SK-N-SH (cell line): ENCODE results near the gene SHISAL1. TPM values are rescaled to one million over a fixed set of nuclear protein-coding genes. Genes with fewer than 3 reads are reported as not detected.

Source experiments
- CTCF ChIA-PET: fragments of 300-600, 350-600 bp; formaldehyde crosslinking; extraction: SDS; loops from one replicate; lab custom pipeline; 2021; lab: Yijun Ruan, JAX
- POLR2A ChIA-PET: fragments of 350-600 bp; sonication (Branson Sonifier 250); formaldehyde crosslinking; extraction: SDS; loops from one replicate; lab custom pipeline; 2020; ENCODE audit warnings: antibody characterized with exemption, inconsistent platforms; lab: Yijun Ruan, JAX
- DNase-seq: peaks from one replicate; pipeline ENCODE4 v3.0.0; 2012
- H2AFZ ChIP-seq: fragments of 200-600 bp; sonication (generic); 2 replicates; pipeline ENCODE4 v1.8.1; 2016; ENCODE audit warnings: antibody characterized with exemption, mild to moderate bottlenecking, low read depth
- H3F3A ChIP-seq: fragments of 200-600 bp; sonication (generic); replicated peaks from 2 replicates; pipeline ENCODE3; 2016; ENCODE audit warnings: antibody characterized with exemption, mild to moderate bottlenecking; ENCODE audit not compliant: insufficient read depth
- H3K27ac ChIP-seq, 2 experiments: fragments of 200-500 bp in 1 of 2; fragments of 200-600 bp in 1 of 2; sonication (Bioruptor generic) in 1 of 2; sonication (generic), shearing (Covaris generic) in 1 of 2; 2 replicates each; pipeline versions ENCODE4 v1.5.1 to v1.6.1; 2014 to 2016; ENCODE audit warnings: low read depth in 2 of 2, inconsistent platforms in 1 of 2, low read length in 1 of 2, mild to moderate bottlenecking in 1 of 2, mixed read lengths in 1 of 2
- H3K27me3 ChIP-seq: fragments of 200-600 bp; sonication (generic), shearing (Covaris generic); 2 replicates; pipeline ENCODE4 v1.6.1; 2016; ENCODE audit warnings: mixed run types; ENCODE audit not compliant: insufficient read depth
- H3K36me3 ChIP-seq, 2 experiments: fragments of 200-500 bp in 1 of 2; fragments of 200-600 bp in 1 of 2; sonication (Bioruptor generic) in 1 of 2; sonication (generic) in 1 of 2; replicated peaks in 1 of 2; 2 replicates each; pipeline versions ENCODE3 to v1.5.1; 2014 to 2016; ENCODE audit warnings: low read length in 1 of 2, mild to moderate bottlenecking in 1 of 2; ENCODE audit not compliant: insufficient read depth in 2 of 2, control insufficient read depth in 1 of 2
- H3K4me1 ChIP-seq, 2 experiments: fragments of 200-500 bp in 1 of 2; fragments of 200-600 bp in 1 of 2; sonication (Bioruptor generic) in 1 of 2; sonication (generic), shearing (Covaris generic) in 1 of 2; 2 replicates each; pipeline versions ENCODE4 v1.5.1 to v1.6.1; 2014 to 2016; ENCODE audit warnings: low read depth in 1 of 2, low read length in 1 of 2, mixed run types in 1 of 2; ENCODE audit not compliant: insufficient read depth in 2 of 2, control insufficient read depth in 1 of 2
- H3K4me2 ChIP-seq: fragments of 200-600 bp; sonication (generic), shearing (Covaris generic); 2 replicates; pipeline ENCODE4 v1.6.1; 2017; ENCODE audit warnings: mixed run types
- H3K4me3 ChIP-seq, 2 experiments: fragments of 200-500 bp in 1 of 2; fragments of 200-600 bp in 1 of 2; sonication (Bioruptor generic) in 1 of 2; sonication (generic), shearing (Covaris generic) in 1 of 2; 2 replicates each; pipeline versions ENCODE4 v1.5.1 to v1.8.1; 2014 to 2016; ENCODE audit warnings: low read depth in 2 of 2, inconsistent platforms in 1 of 2, low read length in 1 of 2, mild to moderate bottlenecking in 1 of 2, mixed read lengths in 1 of 2, moderate library complexity in 1 of 2
- H3K79me2 ChIP-seq: fragments of 200-600 bp; sonication (generic); 2 replicates; pipeline ENCODE4 v1.8.1; 2017; ENCODE audit warnings: mild to moderate bottlenecking; ENCODE audit not compliant: insufficient read depth
- H3K9ac ChIP-seq: fragments of 200-600 bp; sonication (generic); 2 replicates; pipeline ENCODE4 v1.6.1; 2017; ENCODE audit warnings: mixed run types
- H3K9me2 ChIP-seq: fragments of 200-600 bp; sonication (generic); 2 replicates; pipeline ENCODE4 v1.6.1; 2017; ENCODE audit warnings: mixed run types
- H3K9me3 ChIP-seq: fragments of 200-600 bp; sonication (generic); 2 replicates; pipeline ENCODE4 v1.6.1; 2017; ENCODE audit warnings: mixed run types, mild to moderate bottlenecking, moderate library complexity
- H4K20me1 ChIP-seq: fragments of 200-600 bp; sonication (generic); 2 replicates; pipeline ENCODE4 v1.6.1; 2017; ENCODE audit warnings: mild to moderate bottlenecking, mixed run types; ENCODE audit not compliant: insufficient read depth
- EP300 ChIP-seq, 2 experiments: IDR thresholded peaks; 2 replicates each; pipeline versions ENCODE4 v1.4.0 to v1.6.1; 2012; ENCODE audit warnings: borderline replicate concordance in 1 of 2, low read depth in 1 of 2, low read length in 1 of 2
- POLR2AphosphoS5 ChIP-seq: IDR thresholded peaks from 2 replicates; pipeline ENCODE4 v1.6.1; 2012; ENCODE audit warnings: low read depth, low read length
- RAD21 ChIP-seq: IDR thresholded peaks from 2 replicates; pipeline ENCODE4 v1.6.1; 2012; ENCODE audit warnings: mild to moderate bottlenecking, low read length
- RFX5 ChIP-seq: IDR thresholded peaks from 2 replicates; pipeline ENCODE4 v1.6.1; 2012; ENCODE audit warnings: mild to moderate bottlenecking, improper control_type of control experiment, low read length
- SIN3A ChIP-seq: IDR thresholded peaks from 2 replicates; pipeline ENCODE4 v1.6.1; 2012; ENCODE audit warnings: low read depth, mild to moderate bottlenecking, low read length, moderate library complexity, borderline replicate concordance
- SMC3 ChIP-seq: IDR thresholded peaks from 2 replicates; pipeline ENCODE4 v1.6.1; 2012; ENCODE audit warnings: low read depth, low read length, improper control_type of control experiment
- USF1 ChIP-seq: IDR thresholded peaks from 2 replicates; pipeline ENCODE4 v1.4.0; 2012; ENCODE audit warnings: low read depth, borderline replicate concordance
- WGBS: methylation state at CpG from one replicate; pipeline ENCODE4 v1.1.6; 2017; ENCODE audit warnings: low lambda C conversion rate; 5-methylcytosine and 5-hydroxymethylcytosine counted together
- polyA plus RNA-seq, 3 experiments: library from polyadenylated mRNA; depleted of rRNA; stranded (reverse); fragments of >200 nt; gene quantifications; 2 replicates each; pipeline ENCODE4 v1.2.3, GENCODE V29; 2012
- TF ChIP-seq, protein P1 (sequence below): fragments of 150-350 bp; IDR thresholded peaks from 2 replicates; pipeline ENCODE4 v1.6.1; 2017; ENCODE audit warnings: antibody characterized with exemption, low read length, low read depth, borderline replicate concordance
- TF ChIP-seq, protein P2 (sequence below): fragments of 200-600 bp; sonication (generic); IDR thresholded peaks from 2 replicates; pipeline ENCODE4 v1.6.1; 2017; ENCODE audit warnings: antibody characterized with exemption, mild to moderate bottlenecking, moderate library complexity

The SHISAL1 gene
- polyA plus RNA-seq, 1 of the 3 experiments (the other 2 are of a cell fraction): 0.10 TPM

GRCh38 chr22:44349594-44349993 lies 36.8 kb upstream of the SHISAL1 start:
- no peak overlapping the region for H3K4me2 ChIP-seq
- H3F3A ChIP-seq: peaks cover 4% of the 10 kb centered on the region
- H3K27ac ChIP-seq: no peak overlapping the region
- H3K9ac ChIP-seq: no peak overlapping the region
- H4K20me1 ChIP-seq: no peaks in the 10 kb centered on the region
- DNase-seq: no peak
- ChIA-PET POLR2A (no interaction called here), CTCF (interaction anchor here (3.1 kb wide), 1 partner anchor 268 kb away, joined by 11 read pairs; no protein-coding TSS in a partner anchor)
- H3K4me3 ChIP-seq: no peak overlapping the region
- H3K9me3 ChIP-seq: no peaks in the 10 kb centered on the region
- no peaks in the 10 kb centered on the region for H3K36me3 ChIP-seq
- no peaks in the 10 kb centered on the region for H3K9me2 ChIP-seq
- no peaks in the 10 kb centered on the region for H3K27me3 ChIP-seq
- no peaks in the 10 kb centered on the region for H3K79me2 ChIP-seq
- H3K4me1 ChIP-seq: peaks cover 3 to 25% of the 10 kb centered on the region in 2 experiments; a peak in 1 of 4 replicates
- 50% methylated on average over 2 of the region's 5 CpGs for WGBS
- TF ChIP-seq SMC3 (no peak), EP300 (IDR thresholded peaks at IDR 0.05; ENCODE audit: borderline replicate concordance in 1 of 2, low read depth in 1 of 2, low read length in 1 of 2) (no peak), POLR2AphosphoS5 (no peak), USF1 (no peak), RFX5 (no peak)
- TF ChIP-seq, protein P1, sequence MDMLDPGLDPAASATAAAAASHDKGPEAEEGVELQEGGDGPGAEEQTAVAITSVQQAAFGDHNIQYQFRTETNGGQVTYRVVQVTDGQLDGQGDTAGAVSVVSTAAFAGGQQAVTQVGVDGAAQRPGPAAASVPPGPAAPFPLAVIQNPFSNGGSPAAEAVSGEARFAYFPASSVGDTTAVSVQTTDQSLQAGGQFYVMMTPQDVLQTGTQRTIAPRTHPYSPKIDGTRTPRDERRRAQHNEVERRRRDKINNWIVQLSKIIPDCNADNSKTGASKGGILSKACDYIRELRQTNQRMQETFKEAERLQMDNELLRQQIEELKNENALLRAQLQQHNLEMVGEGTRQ: no peak
- TF ChIP-seq, protein P2, sequence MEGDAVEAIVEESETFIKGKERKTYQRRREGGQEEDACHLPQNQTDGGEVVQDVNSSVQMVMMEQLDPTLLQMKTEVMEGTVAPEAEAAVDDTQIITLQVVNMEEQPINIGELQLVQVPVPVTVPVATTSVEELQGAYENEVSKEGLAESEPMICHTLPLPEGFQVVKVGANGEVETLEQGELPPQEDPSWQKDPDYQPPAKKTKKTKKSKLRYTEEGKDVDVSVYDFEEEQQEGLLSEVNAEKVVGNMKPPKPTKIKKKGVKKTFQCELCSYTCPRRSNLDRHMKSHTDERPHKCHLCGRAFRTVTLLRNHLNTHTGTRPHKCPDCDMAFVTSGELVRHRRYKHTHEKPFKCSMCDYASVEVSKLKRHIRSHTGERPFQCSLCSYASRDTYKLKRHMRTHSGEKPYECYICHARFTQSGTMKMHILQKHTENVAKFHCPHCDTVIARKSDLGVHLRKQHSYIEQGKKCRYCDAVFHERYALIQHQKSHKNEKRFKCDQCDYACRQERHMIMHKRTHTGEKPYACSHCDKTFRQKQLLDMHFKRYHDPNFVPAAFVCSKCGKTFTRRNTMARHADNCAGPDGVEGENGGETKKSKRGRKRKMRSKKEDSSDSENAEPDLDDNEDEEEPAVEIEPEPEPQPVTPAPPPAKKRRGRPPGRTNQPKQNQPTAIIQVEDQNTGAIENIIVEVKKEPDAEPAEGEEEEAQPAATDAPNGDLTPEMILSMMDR: no peak
- H2AFZ ChIP-seq: no peak overlapping the region

GRCh38 chr22:44348971-44349560 lies 36.3 kb upstream of the SHISAL1 start:
- Histone ChIP-seq H2AFZ (no peak overlapping the region), H3K9me2 (no peaks in the 10 kb centered on the region), H3K27ac (no peak overlapping the region), H3K9ac (no peak overlapping the region), H3K4me2 (no peak overlapping the region), H3K9me3 (no peaks in the 10 kb centered on the region)
- CTCF ChIA-PET: interaction anchor here (0.8 to 3.1 kb wide), 3 partner anchors 268 to 276 kb away, joined by 3 to 11 read pairs (median 3); no protein-coding TSS in a partner anchor
- TF ChIP-seq SMC3 (peak; percentile 19; the same call in 1 of the 2 replicates), SIN3A (no peak), RAD21 (peak; percentile 41)
- TF ChIP-seq, all 33 proteins: peak for 2
- 71% methylated on average over 6 of the region's 19 CpGs for WGBS
- no peaks in the 10 kb centered on the region for H3K36me3 ChIP-seq
- no peaks in the 10 kb centered on the region for H4K20me1 ChIP-seq
- no peak overlapping the region for H3K4me3 ChIP-seq
- POLR2A ChIA-PET: no interaction called here
- H3K27me3 ChIP-seq: no peaks in the 10 kb centered on the region
- peak; percentile 66 for DNase-seq
- peaks cover 4% of the 10 kb centered on the region for H3F3A ChIP-seq
- H3K79me2 ChIP-seq: no peaks in the 10 kb centered on the region
- peaks cover 3 to 25% of the 10 kb centered on the region in 2 experiments; a peak in 1 of 4 replicates for H3K4me1 ChIP-seq
